HG03460 (cell line): ENCODE results near the gene RFX4.

ENCODE experiments used
- ATAC-seq: cut with Tn5 transposase; IDR thresholded peaks from one replicate; pipeline ENCODE4 v1.9.1; 2021; ENCODE audit not compliant: unreplicated experiment

RFX4 gene

GRCh38 chr12:106791531-106791930, 208.7 kb downstream of the RFX4 start:
- ATAC-seq: no peak

DNA sequence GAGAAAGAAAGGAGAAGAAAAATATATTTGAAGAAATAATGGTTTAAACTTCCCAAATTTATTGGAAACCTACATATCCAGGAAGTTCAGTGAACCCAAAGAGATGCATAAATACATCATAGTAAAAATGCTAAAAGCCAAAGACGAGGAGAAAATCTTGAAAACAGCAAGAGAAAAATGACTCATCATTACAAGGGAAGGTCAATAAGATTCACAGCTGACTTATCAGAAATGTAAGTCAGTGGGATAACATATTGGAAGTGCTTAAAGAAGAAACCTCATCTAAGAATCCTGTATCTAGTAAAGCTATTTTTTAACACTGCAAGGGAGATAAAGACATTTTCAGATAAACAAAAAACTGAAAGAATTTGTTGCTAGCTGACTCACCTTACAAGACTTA, 211.6 kb downstream of the RFX4 start:
- no peak for ATAC-seq

DNA sequence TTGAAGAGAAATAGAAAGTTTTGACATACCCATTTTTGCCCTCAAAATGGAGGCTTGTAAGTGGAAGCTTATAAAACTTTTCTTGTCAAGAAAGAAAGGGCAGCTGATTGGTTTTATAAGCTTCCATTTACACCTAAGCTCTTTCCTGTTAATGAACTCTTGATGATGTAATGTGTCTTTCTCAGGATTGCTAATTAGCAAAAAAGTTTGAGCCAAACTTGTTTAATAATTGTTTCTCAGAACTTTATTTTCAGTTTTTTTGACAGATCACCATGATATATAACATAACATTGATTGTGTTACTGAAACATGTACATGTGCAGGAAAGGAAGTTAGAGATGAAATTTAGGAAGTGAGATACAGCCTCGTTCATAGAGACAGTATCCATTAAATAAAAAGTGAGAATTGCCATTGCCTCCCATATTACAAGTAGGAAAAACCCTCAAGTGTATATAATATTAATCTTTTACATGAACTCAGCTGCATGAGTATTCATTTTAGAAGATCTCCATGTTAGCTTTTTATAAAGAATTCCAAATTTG, 218.4 kb downstream of the RFX4 start:
- no peak for ATAC-seq

DNA sequence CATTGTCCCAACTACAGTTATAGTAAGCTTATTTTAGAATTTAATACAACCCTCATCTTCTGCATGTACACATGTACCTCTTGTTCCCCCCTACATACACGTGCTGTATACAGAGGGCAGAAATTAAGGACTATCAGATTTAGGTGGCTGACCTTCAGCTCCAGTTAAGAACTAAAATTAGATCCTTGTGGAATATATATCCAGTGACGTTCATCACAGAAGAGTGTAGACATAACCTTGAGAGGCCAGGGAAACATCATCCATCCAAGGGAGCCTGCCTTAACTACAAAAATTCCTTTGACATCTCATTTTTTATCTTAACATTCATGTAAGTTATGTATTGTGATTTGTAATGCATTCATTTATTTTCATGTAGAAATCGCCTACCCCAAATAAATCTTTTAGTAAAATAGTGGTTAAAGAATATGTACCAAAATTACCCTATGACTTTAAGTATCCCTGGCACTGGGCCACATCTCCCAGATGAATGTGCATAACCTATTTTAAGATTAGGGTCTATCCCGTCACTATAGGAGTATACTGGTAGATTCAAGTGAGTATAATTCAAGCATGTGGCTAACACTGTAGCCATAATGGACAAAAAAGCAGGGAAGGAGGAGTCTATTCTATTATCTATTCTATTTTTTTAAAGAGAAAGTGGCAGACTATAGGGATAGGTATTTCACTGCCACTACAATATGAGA, 219.2 kb downstream of the RFX4 start:
- ATAC-seq: no peak

DNA sequence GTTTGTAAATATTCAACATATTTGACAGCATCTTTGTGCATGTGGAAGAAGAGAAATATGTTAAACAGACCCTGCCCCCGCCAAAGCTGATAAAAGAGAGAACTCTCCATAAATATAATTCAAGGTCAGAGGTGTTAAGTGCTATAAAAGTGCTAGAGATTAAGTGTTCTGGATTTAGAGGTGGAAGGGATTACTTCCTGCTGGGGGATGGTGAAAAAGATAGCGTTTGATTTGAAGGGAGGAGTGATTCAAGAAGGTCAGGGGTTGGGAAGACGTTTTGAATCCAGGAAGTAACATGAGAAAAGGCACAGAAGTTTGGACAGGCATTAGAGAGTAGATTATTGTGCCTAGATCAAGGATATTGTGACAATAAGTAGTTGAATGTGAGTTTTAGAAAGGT, 221.9 kb downstream of the RFX4 start:
- ATAC-seq: no peak
